ENCODE data around the gene MBD3L1. TPM values are rescaled to one million over a fixed set of nuclear protein-coding genes. Genes with fewer than 3 reads are reported as not detected.

Gene MBD3L1
- total and polyA plus RNA-seq, 3 donors from 2014 or later: 5.1 to 39.6 (median 7.3) TPM

DNA sequence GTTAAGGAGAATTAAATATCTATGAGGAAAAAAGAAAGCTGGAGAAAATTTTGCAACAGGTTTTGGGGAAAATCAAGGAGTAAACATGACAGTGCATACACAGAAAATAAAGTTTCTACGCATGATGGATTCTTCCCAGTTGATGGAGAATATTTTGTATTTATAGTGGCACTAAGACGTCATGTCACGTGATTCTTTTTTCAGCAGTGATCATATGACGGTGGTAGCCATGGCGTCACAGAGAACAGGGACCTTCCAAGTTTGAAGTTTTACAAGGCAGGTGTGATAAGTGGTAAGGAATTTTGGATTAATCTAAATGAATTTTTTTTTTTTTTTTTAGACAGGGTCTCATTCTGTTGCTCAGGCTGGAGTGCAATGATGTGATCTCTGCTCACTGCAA lies 8.5 kb downstream of the MBD3L1 start:
- DNase-seq: no peak
- Histone ChIP-seq H3K36me3 (ENCODE audit: low read depth, missing control alignments) (no peaks in the 10 kb centered on the region), H3K27me3 (no peaks in the 10 kb centered on the region), H3K27ac (no peak overlapping the region), H3K4me1 (no peaks in the 10 kb centered on the region), H3K9me3 (no peaks in the 10 kb centered on the region), H3K4me3 (no peak overlapping the region)
- intact Hi-C loops (cut with DNase I; ENCODE audit: low total_unique reads): no loop called here
- no peak for TF ChIP-seq POLR2A (IDR thresholded peaks at IDR 0.05)
- TF ChIP-seq, protein P1, sequence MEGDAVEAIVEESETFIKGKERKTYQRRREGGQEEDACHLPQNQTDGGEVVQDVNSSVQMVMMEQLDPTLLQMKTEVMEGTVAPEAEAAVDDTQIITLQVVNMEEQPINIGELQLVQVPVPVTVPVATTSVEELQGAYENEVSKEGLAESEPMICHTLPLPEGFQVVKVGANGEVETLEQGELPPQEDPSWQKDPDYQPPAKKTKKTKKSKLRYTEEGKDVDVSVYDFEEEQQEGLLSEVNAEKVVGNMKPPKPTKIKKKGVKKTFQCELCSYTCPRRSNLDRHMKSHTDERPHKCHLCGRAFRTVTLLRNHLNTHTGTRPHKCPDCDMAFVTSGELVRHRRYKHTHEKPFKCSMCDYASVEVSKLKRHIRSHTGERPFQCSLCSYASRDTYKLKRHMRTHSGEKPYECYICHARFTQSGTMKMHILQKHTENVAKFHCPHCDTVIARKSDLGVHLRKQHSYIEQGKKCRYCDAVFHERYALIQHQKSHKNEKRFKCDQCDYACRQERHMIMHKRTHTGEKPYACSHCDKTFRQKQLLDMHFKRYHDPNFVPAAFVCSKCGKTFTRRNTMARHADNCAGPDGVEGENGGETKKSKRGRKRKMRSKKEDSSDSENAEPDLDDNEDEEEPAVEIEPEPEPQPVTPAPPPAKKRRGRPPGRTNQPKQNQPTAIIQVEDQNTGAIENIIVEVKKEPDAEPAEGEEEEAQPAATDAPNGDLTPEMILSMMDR (IDR thresholded peaks at IDR 0.05): no peak
- WGBS, 2 donors: 86 to 89% methylated on average over 5 of the region's 5 CpGs

DNA sequence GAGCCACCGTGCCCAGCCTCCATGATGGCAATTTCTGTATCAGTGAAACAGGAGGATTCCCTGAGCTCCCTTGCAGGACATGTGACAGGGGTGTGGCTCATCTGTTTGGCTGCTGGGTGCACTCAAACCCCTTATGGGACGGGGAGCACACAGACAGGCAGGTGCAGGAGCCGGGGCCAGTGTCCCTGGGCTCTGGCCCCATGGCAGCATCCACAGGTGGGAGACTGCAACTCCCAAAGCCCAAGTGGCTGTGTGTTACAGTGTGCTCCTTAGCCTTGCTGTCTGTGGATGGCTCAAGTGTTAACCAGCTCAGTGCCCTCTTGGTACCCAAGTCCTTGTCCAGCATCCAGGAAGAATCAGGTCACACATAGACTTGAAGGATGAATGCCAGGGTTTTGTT lies 14.6 kb downstream of the MBD3L1 start:
- DNase-seq: no peak
- TF ChIP-seq, protein P1 (IDR thresholded peaks at IDR 0.05): no peak
- no peak for TF ChIP-seq POLR2A (IDR thresholded peaks at IDR 0.05)
- WGBS, 2 donors: 73% methylated on average over 3 of the region's 3 CpGs; no CpG with 5 or more reads in 1 of the 2 donors
- H3K36me3 ChIP-seq (ENCODE audit: low read depth, missing control alignments): no peaks in the 10 kb centered on the region
- no peak overlapping the region for H3K27ac ChIP-seq
- no peak overlapping the region for H3K4me3 ChIP-seq
- intact Hi-C loops (cut with DNase I; ENCODE audit: low total_unique reads): no loop called here
- H3K27me3 ChIP-seq: no peaks in the 10 kb centered on the region
- no peaks in the 10 kb centered on the region for H3K9me3 ChIP-seq
- H3K4me1 ChIP-seq: no peaks in the 10 kb centered on the region

DNA sequence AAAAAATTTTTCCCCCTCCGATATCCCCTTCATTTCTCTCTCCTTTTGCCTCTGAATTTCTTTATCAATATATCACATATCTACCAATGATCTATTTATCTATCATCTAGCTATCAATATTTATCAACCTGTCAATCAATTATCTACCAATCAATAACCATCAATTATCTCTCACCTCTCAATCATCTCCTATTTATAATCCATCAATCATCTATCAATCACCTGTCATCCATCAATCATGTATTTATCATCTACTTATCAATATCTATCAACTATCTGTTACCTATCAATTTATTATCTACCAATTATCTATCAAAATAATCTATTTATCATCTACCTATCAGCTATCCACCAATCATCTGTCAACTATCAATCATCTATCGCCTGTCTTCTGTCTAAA lies 17.1 kb downstream of the MBD3L1 start:
- Histone ChIP-seq H3K9me3 (no peaks in the 10 kb centered on the region), H3K27me3 (no peaks in the 10 kb centered on the region), H3K4me3 (no peak overlapping the region), H3K4me1 (no peaks in the 10 kb centered on the region), H3K27ac (no peak overlapping the region), H3K36me3 (ENCODE audit: low read depth, missing control alignments) (no peaks in the 10 kb centered on the region)
- 89 to 97% methylated on average over 2 of the region's 2 CpGs for whole genome bisulfite sequencing, 2 donors
- DNase-seq: no peak
- TF ChIP-seq POLR2A (IDR thresholded peaks at IDR 0.05): no peak
- TF ChIP-seq, protein P1 (IDR thresholded peaks at IDR 0.05): no peak
- intact Hi-C loops (cut with DNase I; ENCODE audit: low total_unique reads): no loop called here

GRCh38 chr19:8850488-8850887 lies 18.3 kb downstream of the MBD3L1 start:
- Histone ChIP-seq H3K9me3 (no peaks in the 10 kb centered on the region), H3K27me3 (no peaks in the 10 kb centered on the region), H3K36me3 (ENCODE audit: low read depth, missing control alignments) (no peaks in the 10 kb centered on the region), H3K4me3 (no peak overlapping the region), H3K27ac (no peak overlapping the region), H3K4me1 (no peaks in the 10 kb centered on the region)
- no peak for DNase-seq
- 91 to 96% methylated on average over 3 of the region's 3 CpGs for WGBS, 2 donors
- no peak for TF ChIP-seq POLR2A (IDR thresholded peaks at IDR 0.05)
- TF ChIP-seq, protein P1 (IDR thresholded peaks at IDR 0.05): no peak
- intact Hi-C loops (cut with DNase I; ENCODE audit: low total_unique reads): no loop called here

DNA sequence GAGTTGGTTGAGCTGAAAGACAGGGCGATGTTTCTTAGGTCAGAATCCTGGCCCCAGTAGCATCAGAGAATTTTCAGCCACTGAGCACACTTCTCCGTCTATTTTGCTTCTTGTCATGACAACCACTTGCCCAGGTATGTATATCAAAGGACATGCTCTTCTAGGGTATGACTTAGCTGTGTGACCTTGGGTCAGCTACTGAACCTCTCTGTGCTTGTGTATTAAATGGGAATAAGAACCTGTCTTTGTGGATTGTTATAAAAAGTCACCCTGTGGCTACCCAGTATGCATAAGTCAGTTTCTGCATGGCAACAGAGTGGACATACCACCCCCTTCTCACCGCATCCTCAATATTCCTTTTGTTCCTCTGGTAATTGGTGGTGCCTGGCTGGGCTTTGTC lies 26.1 kb downstream of the MBD3L1 start:
- intact Hi-C loops (cut with DNase I; ENCODE audit: low total_unique reads): no loop called here
- H3K4me3 ChIP-seq: no peak overlapping the region
- no peaks in the 10 kb centered on the region for H3K27me3 ChIP-seq
- no peak for DNase-seq
- H3K4me1 ChIP-seq: no peaks in the 10 kb centered on the region
- H3K27ac ChIP-seq: no peak overlapping the region
- no peaks in the 10 kb centered on the region for H3K9me3 ChIP-seq
- WGBS, 2 donors: 83 to 90% methylated on average over 3 of the region's 3 CpGs
- TF ChIP-seq, protein P1 (IDR thresholded peaks at IDR 0.05): no peak
- no peak for TF ChIP-seq POLR2A (IDR thresholded peaks at IDR 0.05)
- no peaks in the 10 kb centered on the region for H3K36me3 ChIP-seq (ENCODE audit: low read depth, missing control alignments)
